CD4-positive, alpha-beta T cell treated with Interleukin-6 for 4 hours (primary cell): ENCODE results near the gene CD58.
"Not testable (repeated sequence)": the region's sequence is repeated elsewhere in the genome, so short reads cannot be mapped to it uniquely, and the experiment has no call there.

Experiments used
- DNase-seq: peaks from one replicate; pipeline ENCODE4 v3.0.0-alpha.2; 2020; ENCODE audit warnings: mixed read lengths

Gene CD58, protein sequence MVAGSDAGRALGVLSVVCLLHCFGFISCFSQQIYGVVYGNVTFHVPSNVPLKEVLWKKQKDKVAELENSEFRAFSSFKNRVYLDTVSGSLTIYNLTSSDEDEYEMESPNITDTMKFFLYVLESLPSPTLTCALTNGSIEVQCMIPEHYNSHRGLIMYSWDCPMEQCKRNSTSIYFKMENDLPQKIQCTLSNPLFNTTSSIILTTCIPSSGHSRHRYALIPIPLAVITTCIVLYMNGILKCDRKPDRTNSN

GRCh38 chr1:116570358-116571214 lies at the start of gene CD58:
CD58 (minus strand) TSS chr1:116571026; CDS start chr1:116570972, 54 bp downstream.
- DNase-seq = peak; percentile 84

DNA sequence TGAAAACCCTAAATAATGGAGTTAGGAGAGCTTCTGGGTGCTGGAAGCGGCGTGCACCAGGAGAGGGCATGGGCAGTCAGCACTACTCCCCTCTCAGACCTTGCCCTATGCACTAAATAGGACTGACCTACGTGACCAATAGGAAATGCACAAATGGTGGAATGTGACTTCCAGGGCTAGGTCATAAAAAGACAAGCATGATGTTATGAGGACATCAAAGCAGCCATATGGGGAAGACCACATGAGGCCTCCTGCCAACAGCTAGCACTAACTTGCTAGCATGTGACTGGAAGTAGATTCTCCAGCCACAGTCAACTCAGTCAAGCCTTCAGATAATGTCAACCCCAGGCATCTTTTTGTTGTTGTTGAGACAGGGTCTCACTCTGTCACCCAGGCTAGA lies 49.6 kb upstream of the CD58 start:
- DNase-seq = not testable (repeated sequence)

- not testable (repeated sequence) for DNase-seq
Measured at GRCh38 chr1:116619106-116619505, 48.3 kb upstream of the CD58 start.

- not testable (repeated sequence) for DNase-seq
Measured at GRCh38 chr1:116617808-116618207, 47.0 kb upstream of the CD58 start.

GRCh38 chr1:116613825-116614224 lies 43.0 kb upstream of the CD58 start:
- DNase-seq = not testable (repeated sequence)

DNA sequence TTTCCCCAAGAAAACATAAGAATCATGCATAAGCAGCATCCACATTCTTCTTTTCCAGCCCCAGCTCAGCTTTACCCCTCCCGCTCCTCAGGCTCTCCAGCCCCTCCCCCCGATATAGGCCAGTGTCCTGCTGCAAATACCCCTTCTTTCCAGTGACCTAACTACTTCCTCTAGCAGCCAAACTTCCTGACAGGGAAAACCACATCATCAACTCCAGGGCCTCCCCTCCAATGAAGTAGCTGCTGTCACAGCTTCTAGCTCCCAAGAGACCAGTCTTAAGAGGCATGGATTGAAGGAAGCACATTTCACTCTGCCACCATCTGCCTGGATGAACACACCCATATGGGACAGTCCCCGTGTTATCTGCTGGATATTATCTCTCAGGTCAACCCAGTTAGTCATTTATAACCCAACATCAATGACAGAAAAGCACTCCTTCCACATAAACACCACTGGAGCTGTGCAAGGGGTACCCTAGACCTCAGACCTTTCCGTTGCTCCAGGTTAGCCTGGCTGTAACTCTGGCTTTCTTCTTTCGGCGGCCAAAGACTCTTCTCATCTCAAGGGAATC lies 39.1 kb upstream of the CD58 start:
- DNase-seq = not testable (repeated sequence)

DNA sequence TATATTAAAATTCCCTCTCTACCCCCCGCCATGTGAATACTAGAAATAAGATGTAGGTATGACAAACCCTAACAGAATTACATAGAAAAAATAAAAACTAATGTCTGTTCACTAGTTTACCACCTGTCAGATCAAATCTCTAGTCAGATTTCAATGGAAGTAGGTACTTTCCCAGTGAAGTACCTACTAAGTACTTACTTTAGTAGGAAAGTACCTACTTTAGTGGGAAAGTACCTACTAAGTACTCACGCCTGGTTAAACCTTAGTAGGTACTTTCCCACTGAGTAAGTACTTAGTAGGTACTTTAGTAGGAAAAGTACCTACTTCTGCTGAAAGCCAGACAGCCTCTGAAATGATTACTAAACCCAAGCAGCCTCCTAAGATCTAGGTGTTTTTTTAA lies 38.0 kb upstream of the CD58 start:
- not testable (repeated sequence) for DNase-seq

DNA sequence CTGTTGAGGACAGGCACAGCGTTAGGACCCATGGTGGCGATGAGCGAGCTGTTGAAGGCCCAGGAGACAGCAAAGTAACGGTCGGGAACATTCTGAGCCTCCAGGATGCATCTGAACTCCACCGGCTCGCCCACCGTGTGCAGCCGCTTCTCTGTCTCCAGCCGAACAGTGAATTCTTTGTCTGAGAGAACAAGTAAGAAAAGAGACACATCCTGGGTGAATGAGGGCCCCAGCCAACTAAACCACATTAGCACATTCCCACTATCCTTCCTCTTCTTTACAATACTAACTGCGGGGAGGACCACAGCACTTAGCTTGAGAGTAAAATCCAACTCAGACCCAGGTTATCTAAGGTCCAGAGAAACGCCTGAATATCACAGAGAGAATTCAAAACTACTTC lies 37.3 kb upstream of the CD58 start:
- DNase-seq = not testable (repeated sequence)

- not testable (repeated sequence) for DNase-seq
Measured at GRCh38 chr1:116607463-116607862, 36.6 kb upstream of the CD58 start.

GRCh38 chr1:116606067-116606466 lies 35.2 kb upstream of the CD58 start:
- DNase-seq = peak; percentile 7

DNA sequence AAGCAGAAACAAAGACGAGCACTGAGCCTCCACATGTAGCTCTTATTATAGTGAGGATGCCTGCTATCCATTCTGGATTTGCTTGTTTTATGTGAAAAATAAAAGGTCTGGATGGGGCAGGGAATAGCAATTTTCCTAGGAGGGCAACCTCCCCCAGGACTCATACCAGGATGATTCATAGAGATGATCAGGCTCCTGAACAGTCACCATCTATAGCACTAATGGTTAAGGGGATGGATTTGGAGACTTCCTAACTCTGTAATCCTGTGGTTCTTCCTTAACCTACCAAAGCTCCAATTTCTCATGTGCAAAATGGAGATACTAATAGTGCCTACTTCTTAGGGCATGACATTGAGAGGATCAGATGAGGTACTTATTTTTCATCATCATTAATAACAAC lies 34.5 kb upstream of the CD58 start:
- no peak for DNase-seq

- DNase-seq = not testable (repeated sequence)
Measured at GRCh38 chr1:116604408-116604807, 33.6 kb upstream of the CD58 start.

DNA sequence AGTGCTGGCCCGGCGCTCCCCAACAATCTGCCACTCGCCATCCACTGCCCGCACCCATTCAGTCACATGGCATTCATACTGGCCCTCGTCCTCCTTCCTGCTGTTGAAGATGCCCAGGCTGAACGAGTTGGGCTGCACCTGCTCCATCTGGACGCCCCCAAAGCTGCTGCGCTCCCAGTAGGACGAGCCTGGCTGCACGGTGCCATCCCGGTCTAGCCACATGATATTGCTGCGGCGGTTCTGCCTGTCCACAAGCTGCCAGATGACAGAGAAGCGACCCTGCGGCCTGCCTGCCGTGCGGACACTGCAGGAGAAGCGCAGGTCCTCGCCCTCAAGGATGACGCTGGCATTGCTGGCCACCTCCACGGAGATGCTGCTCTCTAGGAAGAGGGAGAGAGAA lies 32.8 kb upstream of the CD58 start:
- DNase-seq = not testable (repeated sequence)

GRCh38 chr1:116599369-116599768 lies 28.5 kb upstream of the CD58 start:
- DNase-seq = not testable (repeated sequence)

- DNase-seq = not testable (repeated sequence)
Measured at GRCh38 chr1:116598420-116599036, 27.7 kb upstream of the CD58 start.

DNA sequence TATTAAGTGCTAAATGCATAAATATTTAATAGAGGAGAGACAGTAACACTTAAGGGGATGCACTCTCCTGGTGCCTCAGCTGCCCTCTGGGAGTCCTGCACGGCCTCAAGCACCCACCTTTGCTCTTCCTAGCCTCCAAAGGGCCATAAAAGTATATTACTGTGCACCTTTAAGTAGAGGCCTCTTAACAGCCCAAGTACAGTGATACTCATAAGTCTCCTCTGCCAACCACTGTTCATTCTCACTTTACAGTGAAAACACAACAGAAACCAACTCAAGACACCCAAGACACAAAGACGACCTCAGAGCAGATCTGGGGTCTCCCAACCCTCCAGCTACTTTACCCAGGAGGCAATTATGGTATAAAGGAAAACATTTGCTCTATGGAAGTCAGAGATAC lies 26.6 kb upstream of the CD58 start:
- not testable (repeated sequence) for DNase-seq

GRCh38 chr1:116596742-116597307 lies 26.0 kb upstream of the CD58 start:
- DNase-seq = not testable (repeated sequence)

DNA sequence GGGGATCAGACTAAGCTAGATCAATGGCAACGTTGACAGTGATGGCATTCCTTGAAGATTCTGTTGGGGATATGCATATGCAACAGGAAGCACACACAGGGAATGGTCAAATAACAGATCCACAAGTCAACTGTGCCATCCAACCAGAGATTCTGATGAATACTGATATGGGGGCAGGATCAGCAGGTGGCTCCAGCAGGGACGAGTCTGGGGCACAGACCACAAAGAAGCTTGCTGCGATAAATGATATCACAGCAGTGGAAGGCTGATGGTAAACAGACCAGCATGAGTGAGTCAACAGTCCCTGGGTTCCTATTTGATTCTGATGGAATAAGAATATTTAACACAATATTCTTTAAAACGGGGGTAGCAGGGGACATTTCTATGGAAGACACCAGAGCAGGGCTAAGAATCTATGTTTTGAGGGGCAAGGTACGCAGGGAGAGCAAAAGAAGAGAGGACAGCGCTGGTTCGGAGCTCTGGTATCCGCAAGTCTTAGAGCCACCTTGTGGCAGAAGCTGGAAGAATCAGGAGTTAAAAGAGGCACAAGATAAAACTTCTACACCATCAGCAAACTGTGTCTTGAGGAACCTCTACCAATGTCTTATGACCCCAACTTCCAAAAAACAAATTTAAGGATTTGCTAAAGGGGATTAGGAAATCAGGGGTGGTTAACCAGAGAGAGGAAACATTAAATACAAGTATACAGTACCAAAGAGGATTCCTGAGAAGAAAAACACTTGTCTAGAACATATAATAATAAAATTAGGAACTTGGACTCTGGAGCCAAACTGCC lies 25.3 kb upstream of the CD58 start:
- peak; percentile 34 for DNase-seq

DNA sequence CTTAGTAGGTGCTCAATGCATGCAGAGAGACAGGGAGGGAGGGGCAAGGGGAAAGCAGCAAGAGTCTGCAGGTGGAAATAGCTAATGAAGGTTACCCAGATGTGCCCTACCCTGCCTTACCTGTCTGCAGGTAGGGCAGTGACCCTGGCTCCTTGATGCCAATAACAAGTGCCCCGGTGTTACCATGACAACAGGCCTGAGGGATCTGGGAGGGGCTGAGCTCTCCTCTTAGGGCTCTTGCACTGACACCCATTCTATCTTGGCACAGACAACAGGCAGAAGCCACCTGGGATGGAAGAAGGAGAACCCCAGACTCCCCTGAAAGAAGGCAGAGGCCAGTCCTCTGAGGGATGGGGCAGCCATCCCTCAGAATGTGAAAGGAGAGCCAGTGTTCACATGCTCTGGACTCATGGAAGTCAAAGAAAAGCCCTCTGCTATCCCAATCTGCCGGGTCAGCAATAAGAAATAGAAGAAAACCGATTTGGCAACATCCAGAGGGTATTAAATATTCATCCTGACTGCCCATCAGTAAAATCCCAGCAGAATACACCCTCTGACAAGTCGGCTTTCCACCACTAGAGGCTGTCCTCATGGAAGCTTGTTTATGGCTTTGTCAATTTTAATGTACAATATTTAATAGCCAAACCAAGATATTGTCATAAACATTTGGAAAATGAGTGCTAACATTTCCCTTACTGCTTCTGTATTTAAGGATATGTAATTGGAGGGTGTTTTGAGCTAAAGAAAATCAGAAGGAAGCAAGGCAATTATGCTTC lies 24.4 kb upstream of the CD58 start:
- DNase-seq = not testable (repeated sequence)

DNA sequence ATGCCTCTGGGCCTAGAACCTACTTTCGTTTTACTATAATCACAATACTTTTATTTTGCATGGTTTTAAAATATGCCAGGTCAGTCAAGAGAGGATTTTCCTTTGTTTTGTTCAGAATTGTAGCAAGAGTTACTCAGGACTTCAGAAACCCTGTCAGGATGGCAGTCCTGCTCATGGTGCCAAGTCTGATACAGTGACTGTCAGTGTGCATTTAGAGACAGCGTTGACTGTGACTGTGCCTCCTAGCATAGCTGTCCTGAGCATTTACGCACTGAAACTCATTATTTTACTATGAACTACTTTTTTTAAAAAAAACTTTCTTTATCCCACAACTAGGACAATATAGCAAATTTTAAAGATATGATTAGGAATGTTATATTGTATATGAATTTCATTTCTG lies 23.2 kb upstream of the CD58 start:
- DNase-seq = not testable (repeated sequence)

- DNase-seq = not testable (repeated sequence)
Measured at GRCh38 chr1:116593401-116593800, 22.6 kb upstream of the CD58 start.
